HCT116 (cell line): ENCODE results near the gene SYNDIG1. TPM values are rescaled to one million over a fixed set of nuclear protein-coding genes. Genes with fewer than 3 reads are reported as not detected.
"Not testable (repeated sequence)": the region's sequence is repeated elsewhere in the genome, so short reads cannot be mapped to it uniquely, and the experiment has no call there.

Source experiments
- ATAC-seq: fragments of 200-7000 bp; cut with Tn5 transposase; 2 replicates; pipeline ENCODE4 v1.9.1; 2020; ENCODE audit warnings: mild to moderate bottlenecking, moderate library complexity
- BruUV-seq: library from RNA; stranded (reverse); fragments of 400-500 nt; replicated peaks from 2 replicates; lab custom pipeline; 2021; lab: Mats Ljungman, UMichigan
- CTCF ChIA-PET: fragments of 300-600 bp; sonication (Branson Sonifier 250); formaldehyde crosslinking; loops from one replicate; lab custom pipeline; 2021; ENCODE audit warnings: antibody characterized with exemption; lab: Charles Lee
- POLR2A ChIA-PET: fragments of 300-600, 350-600 bp; sonication (Branson Sonifier 250); formaldehyde crosslinking; loops from one replicate; lab custom pipeline; 2021; ENCODE audit warnings: antibody characterized with exemption; lab: Charles Lee
- RAD21 ChIA-PET, 2 experiments: fragments of 300-600 bp; sonication (Branson Sonifier 250); formaldehyde crosslinking; loops; one replicate each; lab custom pipeline; 2023; ENCODE audit warnings: low total read pairs in 2 of 2; ENCODE audit not compliant: uncharacterized antibody in 2 of 2, unreplicated experiment in 2 of 2, low non-redundant PET in 1 of 2; lab: Charles Lee
- DNase-seq: peaks from one replicate; pipeline ENCODE4 v3.0.0-alpha.2; 2010; ENCODE audit warnings: low read depth, low spot score
- H2AFZ ChIP-seq: fragments of 200-600 bp; shearing (Covaris generic), sonication (generic); 2 replicates; pipeline ENCODE4 v1.6.1; 2017; ENCODE audit warnings: low read depth, mixed run types, mixed read lengths, antibody characterized with exemption, low read length; ENCODE audit not compliant: poor library complexity, severe bottlenecking
- H3K27ac ChIP-seq: 2 replicates; pipeline ENCODE4 v1.5.1; 2012; ENCODE audit warnings: low read depth, low read length
- H3K27me3 ChIP-seq: fragments of 200-600 bp; sonication (generic); 2 replicates; pipeline ENCODE4 v1.6.1; 2016; ENCODE audit warnings: mixed run types, low read length, mixed read lengths; ENCODE audit not compliant: insufficient read depth
- H3K36me3 ChIP-seq, 2 experiments: fragments of 200-500 bp in 1 of 2; fragments of 200-600 bp in 1 of 2; sonication (Bioruptor generic) in 1 of 2; sonication (generic) in 1 of 2; 2 replicates each; pipeline versions ENCODE4 v1.5.1 to v1.6.1; 2014 to 2016; ENCODE audit warnings: low read length in 2 of 2, inconsistent platforms in 1 of 2, mixed read lengths in 1 of 2, mixed run types in 1 of 2; ENCODE audit not compliant: insufficient read depth in 2 of 2, control insufficient read depth in 1 of 2
- H3K4me1 ChIP-seq, 2 experiments: fragments of 200-600 bp in 1 of 2; sonication (generic) in 1 of 2; 2 replicates each; pipeline versions ENCODE4 v1.5.1 to v1.6.1; 2012 to 2017; ENCODE audit warnings: low read length in 2 of 2, inconsistent platforms in 1 of 2, mild to moderate bottlenecking in 1 of 2, mixed read lengths in 1 of 2, mixed run types in 1 of 2, moderate library complexity in 1 of 2; ENCODE audit not compliant: insufficient read depth in 2 of 2, control insufficient read depth in 1 of 2
- H3K4me2 ChIP-seq: fragments of 200-600 bp; sonication (generic); 2 replicates; pipeline ENCODE4 v1.6.1; 2017; ENCODE audit warnings: mixed run types, low read length, mixed read lengths
- H3K4me3 ChIP-seq, 2 experiments: fragments of 200-600 bp in 1 of 2; sonication (generic) in 1 of 2; replicated peaks in 1 of 2; 2 replicates each; pipeline ENCODE4 v1.5.1; 2011 to 2016; ENCODE audit warnings: low read length in 2 of 2, control low read depth in 1 of 2, low read depth in 1 of 2, mild to moderate bottlenecking in 1 of 2, mixed read lengths in 1 of 2, mixed run types in 1 of 2
- H3K79me2 ChIP-seq: fragments of 200-600 bp; sonication (generic); 2 replicates; pipeline ENCODE4 v1.6.1; 2017; ENCODE audit warnings: mild to moderate bottlenecking, mixed run types, low read length, moderate library complexity, mixed read lengths; ENCODE audit not compliant: insufficient read depth
- H3K9ac ChIP-seq: fragments of 200-600 bp; sonication (generic); 2 replicates; pipeline ENCODE4 v1.6.1; 2016; ENCODE audit warnings: low read length, mixed read lengths
- H3K9me2 ChIP-seq: fragments of 200-600 bp; sonication (generic), shearing (Covaris generic); 2 replicates; pipeline ENCODE4 v1.6.1; 2017; ENCODE audit warnings: mixed run types, mild to moderate bottlenecking, moderate library complexity; ENCODE audit not compliant: insufficient read depth
- H3K9me3 ChIP-seq, 2 experiments: fragments of 200-500 bp in 1 of 2; fragments of 200-600 bp in 1 of 2; sonication (Bioruptor generic) in 1 of 2; sonication (generic) in 1 of 2; 2 replicates each; pipeline ENCODE4 v1.6.1; 2014 to 2017; ENCODE audit warnings: low read length in 2 of 2, mixed read lengths in 2 of 2, inconsistent platforms in 1 of 2, low read depth in 1 of 2, mild to moderate bottlenecking in 1 of 2, mixed run types in 1 of 2, moderate library complexity in 1 of 2; ENCODE audit not compliant: control insufficient read depth in 1 of 2, insufficient read depth in 1 of 2
- H4K20me1 ChIP-seq: fragments of 200-600 bp; sonication (generic), shearing (Covaris generic); 2 replicates; pipeline ENCODE4 v1.6.1; 2017; ENCODE audit warnings: mixed run types, mild to moderate bottlenecking, moderate library complexity; ENCODE audit not compliant: insufficient read depth
- ATF3 ChIP-seq: IDR thresholded peaks from 2 replicates; pipeline ENCODE4 v1.6.1; 2012
- CEBPB ChIP-seq: IDR thresholded peaks from 2 replicates; pipeline ENCODE4 v1.6.1; 2012; ENCODE audit warnings: low read depth
- EZH2 ChIP-seq: fragments of 200-600 bp; sonication (generic); IDR thresholded peaks from 2 replicates; pipeline ENCODE4 v1.6.1; 2017; ENCODE audit warnings: antibody characterized with exemption, mixed run types
- EZH2phosphoT487 ChIP-seq: fragments of 200-600 bp; IDR thresholded peaks from 2 replicates; pipeline ENCODE4 v1.6.1; 2018; ENCODE audit warnings: antibody characterized with exemption, borderline replicate concordance
- FOSL1 ChIP-seq: IDR thresholded peaks from 2 replicates; pipeline ENCODE4 v1.6.1; 2012; ENCODE audit warnings: low read depth
- JUND ChIP-seq: IDR thresholded peaks from 2 replicates; pipeline ENCODE4 v1.6.1; 2012
- MAX ChIP-seq: IDR thresholded peaks from 2 replicates; pipeline ENCODE4 v1.6.1; 2012
- POLR2A ChIP-seq: IDR thresholded peaks from 2 replicates; pipeline ENCODE4 v1.7.0; 2011; ENCODE audit warnings: borderline replicate concordance; ENCODE audit not compliant: insufficient read depth, insufficient read length; ENCODE audit errors: extremely low read depth
- POLR2AphosphoS5 ChIP-seq: IDR thresholded peaks from 2 replicates; pipeline ENCODE4 v1.6.1; 2011; ENCODE audit warnings: mild to moderate bottlenecking, low read depth, low read length, moderate library complexity
- RAD21 ChIP-seq: IDR thresholded peaks from 2 replicates; pipeline ENCODE4 v1.6.1; 2012; ENCODE audit warnings: low read depth, mild to moderate bottlenecking
- REST ChIP-seq: IDR thresholded peaks from 2 replicates; pipeline ENCODE4 v1.6.1; 2012; ENCODE audit warnings: low read depth
- SP1 ChIP-seq: IDR thresholded peaks from 2 replicates; pipeline ENCODE4 v1.6.1; 2012; ENCODE audit warnings: low read depth
- SRF ChIP-seq: IDR thresholded peaks from 2 replicates; pipeline ENCODE4 v1.6.1; 2012; ENCODE audit warnings: low read depth
- TCF7L2 ChIP-seq: IDR thresholded peaks from 2 replicates; pipeline ENCODE4 v1.7.0; 2011; ENCODE audit warnings: borderline replicate concordance, inconsistent platforms; ENCODE audit not compliant: insufficient read depth, insufficient read length; ENCODE audit errors: extremely low read depth
- YY1 ChIP-seq: IDR thresholded peaks from 2 replicates; pipeline ENCODE4 v1.6.1; 2011; ENCODE audit warnings: low read length, low read depth, moderate library complexity, mild to moderate bottlenecking; ENCODE audit not compliant: insufficient replicate concordance; ENCODE audit errors: extremely low read depth
- ZBTB33 ChIP-seq: IDR thresholded peaks from 2 replicates; pipeline ENCODE4 v1.6.1; 2011; ENCODE audit warnings: mild to moderate bottlenecking, low read length, moderate library complexity; ENCODE audit not compliant: insufficient replicate concordance; ENCODE audit errors: extremely low read depth
- ZFX ChIP-seq: fragments of 450-650 bp; IDR thresholded peaks from 2 replicates; pipeline ENCODE4 v1.6.1; 2017
- ZNF274 ChIP-seq: fragments of 200-500 bp; sonication (Bioruptor generic); IDR thresholded peaks from 2 replicates; pipeline ENCODE4 v1.6.1; 2014; ENCODE audit warnings: mild to moderate bottlenecking, low read depth, low read length, inconsistent platforms
- intact Hi-C: fragments of 100-400 bp; cut with micrococcal nuclease; formaldehyde crosslinking; loops from 2 replicates; pipeline ENCODE4 v1.10.0; 2022
- total RNA-seq: library from RNA; stranded (reverse); gene quantifications from one replicate; pipeline ENCODE4 v1.2.1, GENCODE V29; 2021; ENCODE audit not compliant: unreplicated experiment

The SYNDIG1 gene
- total RNA-seq, 1 experiment from 2014 or later: not detected

GRCh38 chr20:24622856-24623255 is 153.4 kb downstream of the SYNDIG1 start:
- Histone ChIP-seq H3K4me3 (no peak overlapping the region), H3K4me1 (no peaks in the 10 kb centered on the region), H3K9ac (no peak overlapping the region), H3K27me3 (peaks cover 45% of the 10 kb centered on the region), H3K9me3 (no peaks in the 10 kb centered on the region), H3K27ac (no peak overlapping the region), H3K9me2 (no peaks in the 10 kb centered on the region), H3K36me3 (no peaks in the 10 kb centered on the region), H3K4me2 (no peak overlapping the region), H3K79me2 (no peaks in the 10 kb centered on the region), H4K20me1 (no peaks in the 10 kb centered on the region), H2AFZ (no peak overlapping the region)
- CTCF ChIA-PET: no interaction called here
- RAD21 ChIA-PET: no interaction called here
- intact Hi-C loops: no loop called here
- POLR2A ChIA-PET: no interaction called here
- no peak for TF ChIP-seq ZNF274
- no peak for TF ChIP-seq TCF7L2
- TF ChIP-seq ZBTB33: no peak
- no peak for TF ChIP-seq POLR2A
- no peak for TF ChIP-seq FOSL1
- no peak for TF ChIP-seq REST
- TF ChIP-seq RAD21: no peak
- no peak for TF ChIP-seq EZH2
- TF ChIP-seq JUND: no peak
- no peak for TF ChIP-seq SP1
- no peak for TF ChIP-seq SRF
- TF ChIP-seq ATF3: no peak
- TF ChIP-seq YY1: no peak
- no peak for TF ChIP-seq EZH2phosphoT487
- no peak for TF ChIP-seq ZFX
- no peak for TF ChIP-seq MAX
- no peak for TF ChIP-seq POLR2AphosphoS5
- no peak for TF ChIP-seq CEBPB
- DNase-seq (no peak), ATAC-seq (no peak)
- no TSS peak for BruUV-seq

GRCh38 chr20:24626141-24626540 is 156.7 kb downstream of the SYNDIG1 start:
- H3K4me2 ChIP-seq, intact Hi-C loops, ATAC-seq, H3K36me3 ChIP-seq, H3K9me2 ChIP-seq, H3K4me1 ChIP-seq, H3K9me3 ChIP-seq, BruUV-seq, H3K79me2 ChIP-seq, H2AFZ ChIP-seq, H3K27ac ChIP-seq, H3K4me3 ChIP-seq, RAD21 ChIA-PET, H4K20me1 ChIP-seq, POLR2A ChIA-PET, H3K9ac ChIP-seq, DNase-seq, CTCF ChIA-PET: not testable (repeated sequence)
- H3K27me3 ChIP-seq: peaks cover 28% of the 10 kb centered on the region; the same call in 1 of the 2 replicates
